HEK293T (cell line): ENCODE data around the gene C5orf22.

ENCODE experiments used
- BHLHE40 ChIP-seq: fragments of 450-650 bp; IDR thresholded peaks from 2 replicates; pipeline ENCODE4 v1.6.1; 2016; ENCODE audit warnings: mild to moderate bottlenecking, moderate library complexity, borderline replicate concordance
- CTBP1 ChIP-seq: fragments of 450-650 bp; IDR thresholded peaks from 2 replicates; pipeline ENCODE4 v1.6.1; 2016; ENCODE audit warnings: borderline replicate concordance
- ELF4 ChIP-seq: fragments of 450-650 bp; IDR thresholded peaks from 2 replicates; pipeline ENCODE4 v1.6.1; 2017; ENCODE audit warnings: antibody characterized with exemption
- FOXA1 ChIP-seq: fragments of 450-650 bp; IDR thresholded peaks from 2 replicates; pipeline ENCODE4 v1.6.1; 2016; ENCODE audit warnings: mild to moderate bottlenecking
- FOXK2 ChIP-seq: fragments of 450-650 bp; IDR thresholded peaks from 2 replicates; pipeline ENCODE4 v1.6.1; 2016; ENCODE audit warnings: mild to moderate bottlenecking
- FOXM1 ChIP-seq: fragments of 450-650 bp; IDR thresholded peaks from 2 replicates; pipeline ENCODE4 v1.6.1; 2017; ENCODE audit warnings: mild to moderate bottlenecking, borderline replicate concordance
- HDGF ChIP-seq: fragments of 450-650 bp; IDR thresholded peaks from 2 replicates; pipeline ENCODE4 v1.6.1; 2017; ENCODE audit warnings: antibody characterized with exemption, borderline replicate concordance
- L3MBTL2 ChIP-seq: fragments of 450-650 bp; conservative IDR thresholded peaks from 2 replicates; pipeline ENCODE4 v1.6.1; 2016; ENCODE audit warnings: mild to moderate bottlenecking
- LEF1 ChIP-seq: fragments of 450-650 bp; IDR thresholded peaks from 2 replicates; pipeline ENCODE4 v1.6.1; 2017; ENCODE audit warnings: mild to moderate bottlenecking, borderline replicate concordance
- NFRKB ChIP-seq: fragments of 450-650 bp; IDR thresholded peaks from 2 replicates; pipeline ENCODE4 v1.6.1; 2016; ENCODE audit warnings: mild to moderate bottlenecking, moderate library complexity
- SP1 ChIP-seq: fragments of 450-650 bp; IDR thresholded peaks from 2 replicates; pipeline ENCODE4 v1.6.1; 2017
- SUZ12 ChIP-seq: fragments of 450-650 bp; IDR thresholded peaks from 2 replicates; pipeline ENCODE4 v1.6.1; 2016; ENCODE audit warnings: mild to moderate bottlenecking
- ZNF384 ChIP-seq: fragments of 450-650 bp; IDR thresholded peaks from 2 replicates; pipeline ENCODE4 v1.6.1; 2016
- TF ChIP-seq, protein P1 (sequence below): fragments of 450-650 bp; IDR thresholded peaks from 2 replicates; pipeline ENCODE4 v1.6.1; 2016

DNA sequence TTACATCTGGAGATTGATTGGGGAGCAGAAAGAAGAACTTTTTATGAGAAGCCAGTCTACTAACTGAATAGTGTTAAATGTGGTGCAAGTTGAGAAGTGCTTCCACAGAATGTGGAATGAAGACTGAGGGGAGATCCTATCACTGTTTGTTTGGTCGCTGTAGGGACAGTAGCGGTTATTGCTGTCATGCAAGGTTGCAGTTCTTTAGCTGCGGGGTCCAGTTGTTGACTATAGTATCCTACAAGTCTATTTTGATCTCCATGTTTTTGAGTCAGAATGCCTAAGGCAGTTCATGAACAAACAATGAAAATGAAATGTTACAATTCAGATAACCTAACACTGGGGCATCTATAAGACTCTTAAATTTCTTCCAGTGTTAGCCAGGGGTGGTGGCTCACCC lies 61.6 kb downstream of the C5orf22 start:
- TF ChIP-seq BHLHE40 (no peak), SUZ12 (no peak), LEF1 (no peak), ELF4 (no peak), FOXA1 (no peak), NFRKB (no peak), CTBP1 (no peak), L3MBTL2 (no peak), FOXM1 (no peak), FOXK2 (no peak), HDGF (no peak), SP1 (no peak), ZNF384 (no peak)
- TF ChIP-seq, protein P1, sequence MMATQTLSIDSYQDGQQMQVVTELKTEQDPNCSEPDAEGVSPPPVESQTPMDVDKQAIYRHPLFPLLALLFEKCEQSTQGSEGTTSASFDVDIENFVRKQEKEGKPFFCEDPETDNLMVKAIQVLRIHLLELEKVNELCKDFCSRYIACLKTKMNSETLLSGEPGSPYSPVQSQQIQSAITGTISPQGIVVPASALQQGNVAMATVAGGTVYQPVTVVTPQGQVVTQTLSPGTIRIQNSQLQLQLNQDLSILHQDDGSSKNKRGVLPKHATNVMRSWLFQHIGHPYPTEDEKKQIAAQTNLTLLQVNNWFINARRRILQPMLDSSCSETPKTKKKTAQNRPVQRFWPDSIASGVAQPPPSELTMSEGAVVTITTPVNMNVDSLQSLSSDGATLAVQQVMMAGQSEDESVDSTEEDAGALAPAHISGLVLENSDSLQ: no peak
